CD8-positive, alpha-beta memory T cell (primary cell): ENCODE measurements around the gene NUDT16L1. TPM values are rescaled to one million over a fixed set of nuclear protein-coding genes. Genes with fewer than 3 reads are reported as not detected.
A peak's percentile ranks its signal among the peaks of the same experiment; 100 is the strongest.
"Not testable (repeated sequence)": the region's sequence is repeated elsewhere in the genome, so short reads cannot be mapped to it uniquely, and the experiment has no call there.

Experiments
- CTCF ChIA-PET: fragments of 350-600 bp; sonication (Branson Sonifier 250); formaldehyde crosslinking; loops from one replicate; lab custom pipeline; 2021; ENCODE audit warnings: antibody characterized with exemption; lab: Charles Lee
- POLR2A ChIA-PET: fragments of 350-600 bp; sonication (Branson Sonifier 250); formaldehyde crosslinking; loops from one replicate; lab custom pipeline; 2021; ENCODE audit warnings: antibody characterized with exemption; lab: Charles Lee
- DNase-seq, 5 donors: peaks; one replicate each; pipeline versions ENCODE4 v3.0.0 to v3.0.0-alpha.2; 2020 to 2022; ENCODE audit warnings: mixed read lengths in 1 of 5
- H3K27ac ChIP-seq: one replicate; pipeline ENCODE4 v1.7.0; 2013; ENCODE audit warnings: low read depth, mild to moderate bottlenecking, low read length, moderate library complexity
- H3K27me3 ChIP-seq: 2 replicates; pipeline ENCODE4 v1.7.0; 2013; ENCODE audit warnings: low read length, mild to moderate bottlenecking; ENCODE audit not compliant: insufficient read depth, poor library complexity, severe bottlenecking
- H3K36me3 ChIP-seq: 2 replicates; pipeline ENCODE4 v1.7.0; 2013; ENCODE audit warnings: mild to moderate bottlenecking, low read length, moderate library complexity; ENCODE audit not compliant: insufficient read depth
- H3K4me1 ChIP-seq: 2 replicates; pipeline ENCODE4 v1.7.0; 2013; ENCODE audit warnings: mild to moderate bottlenecking, low read length, moderate library complexity; ENCODE audit not compliant: insufficient read depth
- H3K4me3 ChIP-seq: 2 replicates; pipeline ENCODE4 v1.7.0; 2013; ENCODE audit warnings: mild to moderate bottlenecking, low read length
- H3K9me3 ChIP-seq: 2 replicates; pipeline ENCODE4 v1.7.0; 2013; ENCODE audit warnings: mild to moderate bottlenecking, low read length
- H3K27ac Mint-ChIP-seq, 8 donors: one replicate each; pipeline ENCODE4 v1.8.0; 2020 to 2021; ENCODE audit warnings: mixed read lengths in 8 of 8, mild to moderate bottlenecking in 6 of 8, inconsistent platforms in 3 of 8, moderate library complexity in 3 of 8
- H3K27me3 Mint-ChIP-seq, 2 donors: one replicate each; pipeline ENCODE4 v1.8.0; 2020 to 2021; ENCODE audit warnings: mixed read lengths in 2 of 2, mild to moderate bottlenecking in 1 of 2, moderate library complexity in 1 of 2
- H3K36me3 Mint-ChIP-seq, 3 donors: one replicate each; pipeline ENCODE4 v1.8.0; 2020 to 2021; ENCODE audit warnings: mixed read lengths in 3 of 3, inconsistent platforms in 1 of 3, mild to moderate bottlenecking in 1 of 3
- H3K4me1 Mint-ChIP-seq, 3 donors: one replicate each; pipeline ENCODE4 v1.8.0; 2020 to 2021; ENCODE audit warnings: mixed read lengths in 3 of 3, inconsistent platforms in 1 of 3, mild to moderate bottlenecking in 1 of 3
- H3K4me3 Mint-ChIP-seq, 7 donors: one replicate each; pipeline ENCODE4 v1.8.0; 2020 to 2021; ENCODE audit warnings: mixed read lengths in 7 of 7, mild to moderate bottlenecking in 6 of 7, moderate library complexity in 4 of 7, inconsistent platforms in 2 of 7
- H3K9me3 Mint-ChIP-seq, 5 donors: one replicate each; pipeline ENCODE4 v1.8.0; 2020 to 2022; ENCODE audit warnings: mixed read lengths in 5 of 5, mild to moderate bottlenecking in 3 of 5, moderate library complexity in 2 of 5, inconsistent platforms in 1 of 5
- polyA plus RNA-seq: library from polyadenylated mRNA; unstranded; fragments of 300-500 nt; fragmentation: Illumina TruSeq; gene quantifications from one replicate; pipeline ENCODE4 v1.2.3, GENCODE V29; 2021
- total RNA-seq, 2 experiments: library from RNA; stranded (reverse); gene quantifications; one replicate each; pipeline ENCODE4 v1.2.3, GENCODE V29; 2021

The NUDT16L1 gene
- total and polyA plus RNA-seq, 3 experiments from 2014 or later: 40.6 to 89.2 (median 47.7) TPM

DNA sequence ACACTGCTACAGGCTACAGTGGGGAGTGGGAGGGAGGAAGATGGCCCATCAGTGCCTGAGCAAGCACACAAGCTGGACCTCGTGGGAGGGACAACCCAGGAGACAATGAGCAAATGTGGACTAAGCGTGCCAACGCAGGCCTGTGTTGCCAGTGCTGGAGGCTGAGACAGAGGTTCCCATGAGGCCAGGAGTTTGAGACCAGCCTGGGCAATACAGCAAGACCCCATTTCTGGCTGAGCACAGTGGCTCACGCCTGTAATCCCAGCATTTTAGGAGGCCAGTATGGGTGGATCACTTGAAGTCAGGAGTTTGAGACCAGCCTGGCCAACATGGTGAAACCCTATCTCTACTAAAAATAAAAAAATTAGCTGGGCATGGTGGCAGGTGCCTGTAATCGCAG, 45.0 kb downstream of the NUDT16L1 start:
- H3K9me3 Mint-ChIP-seq, H3K4me1 ChIP-seq, H3K36me3 ChIP-seq, H3K9me3 ChIP-seq, H3K27ac ChIP-seq, H3K4me3 ChIP-seq, H3K27ac Mint-ChIP-seq, CTCF ChIA-PET, H3K27me3 ChIP-seq, H3K27me3 Mint-ChIP-seq, DNase-seq, H3K36me3 Mint-ChIP-seq, POLR2A ChIA-PET: not testable (repeated sequence)
- Mint-ChIP-seq H3K4me3 (peak overlapping the region in 1 of 7 donors; percentile 49), H3K4me1 (peaks cover 13 to 24% (median 13%) of the 10 kb centered on the region in 3 donors)

GRCh38 chr16:4743226-4743878, 50.0 kb downstream of the NUDT16L1 start:
- peak overlapping the region in 6 of 7 donors; percentile 24 to 70 (median 56) for H3K4me3 Mint-ChIP-seq
- DNase-seq: no peak
- H3K27me3 Mint-ChIP-seq: peaks cover 0 to 2% of the 10 kb centered on the region in 2 donors

DNA sequence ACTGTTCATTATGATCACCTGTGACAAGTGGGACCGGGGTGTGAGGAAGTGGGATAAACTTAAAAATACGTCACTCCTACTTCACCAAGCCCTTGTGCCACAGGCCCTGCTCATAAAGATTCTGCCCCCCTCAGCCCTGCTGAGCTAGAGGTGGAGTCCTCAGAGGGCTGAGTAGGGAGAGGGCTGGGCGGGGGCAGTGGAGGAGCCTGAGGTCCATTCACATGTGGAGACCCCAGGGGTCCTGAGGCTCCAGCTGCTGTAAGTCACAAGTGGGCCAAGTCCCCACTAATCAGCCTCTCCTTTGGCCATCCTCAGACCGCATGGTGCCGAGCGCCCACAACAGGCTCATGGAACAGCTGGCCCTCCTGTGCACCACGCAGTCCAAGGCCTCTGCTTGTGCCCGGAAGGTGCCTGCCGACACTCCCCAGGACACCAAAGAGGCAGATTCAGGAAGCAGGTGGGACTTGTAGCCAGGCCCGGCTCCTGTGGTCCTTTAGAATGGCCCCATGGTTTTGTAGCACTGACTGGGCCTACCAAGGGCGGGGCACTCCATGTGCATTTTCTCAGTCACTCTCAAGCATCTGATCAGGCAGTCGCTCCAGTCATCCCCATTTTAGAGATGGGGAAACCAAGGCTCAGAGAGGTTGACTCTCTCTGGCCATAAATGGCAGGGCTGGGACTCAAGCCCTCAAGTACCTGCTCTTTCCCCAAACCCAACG, 51.4 kb downstream of the NUDT16L1 start:
- Mint-ChIP-seq H3K4me1 (peaks cover 13 to 42% (median 25%) of the 10 kb centered on the region in 3 donors), H3K9me3 (no peaks in the 10 kb centered on the region), H3K27ac (no peak overlapping the region), H3K27me3 (peaks cover 0 to 2% of the 10 kb centered on the region in 2 donors), H3K4me3 (no peak overlapping the region), H3K36me3 (peaks cover 0 to 4% (median 0%) of the 10 kb centered on the region in 3 donors)
- DNase-seq: no peak
- ChIA-PET CTCF (no interaction called here), POLR2A (no interaction called here)
- H3K9me3 ChIP-seq: no peaks in the 10 kb centered on the region
- H3K27ac ChIP-seq: no peak overlapping the region
- no peaks in the 10 kb centered on the region for H3K27me3 ChIP-seq
- H3K36me3 ChIP-seq: no peaks in the 10 kb centered on the region
- H3K4me1 ChIP-seq: peaks cover 8% of the 10 kb centered on the region
- H3K4me3 ChIP-seq: no peak overlapping the region

More at GRCh38 chr16:4743226-4743878, 50.0 kb downstream of the NUDT16L1 start:
- ChIA-PET POLR2A (no interaction called here), CTCF (no interaction called here)
- H3K4me3 ChIP-seq: no peak overlapping the region
- Mint-ChIP-seq H3K27ac (peak overlapping the region in 1 of 8 donors; percentile 79), H3K4me1 (peaks cover 9 to 33% (median 20%) of the 10 kb centered on the region in 3 donors), H3K36me3 (no peaks in the 10 kb centered on the region), H3K9me3 (no peaks in the 10 kb centered on the region)
- no peaks in the 10 kb centered on the region for H3K9me3 ChIP-seq
- no peak overlapping the region for H3K27ac ChIP-seq
- H3K4me1 ChIP-seq: peaks cover 8% of the 10 kb centered on the region
- H3K27me3 ChIP-seq: no peaks in the 10 kb centered on the region
- no peaks in the 10 kb centered on the region for H3K36me3 ChIP-seq

- H3K27me3 ChIP-seq: no peaks in the 10 kb centered on the region
- H3K4me3 Mint-ChIP-seq: no peak overlapping the region
- H3K27ac ChIP-seq: no peak overlapping the region
- CTCF ChIA-PET: no interaction called here
- peak overlapping the region in 1 of 8 donors; percentile 14 for H3K27ac Mint-ChIP-seq
- no peaks in the 10 kb centered on the region for H3K9me3 ChIP-seq
- no peak overlapping the region for H3K4me3 ChIP-seq
- H3K36me3 ChIP-seq: no peaks in the 10 kb centered on the region
- POLR2A ChIA-PET: no interaction called here
- peaks cover 0 to 6% (median 0%) of the 10 kb centered on the region in 3 donors for H3K36me3 Mint-ChIP-seq
- H3K27me3 Mint-ChIP-seq: peaks cover 0 to 2% of the 10 kb centered on the region in 2 donors
- H3K4me1 Mint-ChIP-seq: peaks cover 13 to 42% (median 25%) of the 10 kb centered on the region in 3 donors
- no peaks in the 10 kb centered on the region for H3K9me3 Mint-ChIP-seq
- peaks cover 8% of the 10 kb centered on the region for H3K4me1 ChIP-seq
- DNase-seq: no peak
Observed at GRCh38 chr16:4745274-4745569, 51.9 kb downstream of the NUDT16L1 start.

Other genes with a start within 250 kb of the NUDT16L1 start
- gene NMRAL1, start 218.9 kb upstream of the NUDT16L1 start, total RNA-seq: 10 to 100 TPM; 63.8 to 65.8 TPM
- gene NMRAL1, start 218.9 kb upstream of the NUDT16L1 start, polyA plus RNA-seq: 75.4 TPM
- gene HMOX2, start 217.2 kb upstream of the NUDT16L1 start, total RNA-seq: 10 to 100 TPM; 87.5 to 95.2 TPM
- 178 TPM for gene HMOX2, start 217.2 kb upstream of the NUDT16L1 start, polyA plus RNA-seq
- gene CDIP1, start 154.8 kb upstream of the NUDT16L1 start, total RNA-seq: 10 to 100 TPM; 28.4 to 32.1 TPM
- gene CDIP1, start 154.8 kb upstream of the NUDT16L1 start, polyA plus RNA-seq: 21.8 TPM
- gene C16orf96, start 137.2 kb upstream of the NUDT16L1 start, total RNA-seq: under 1 TPM; 0.07 to 0.11 TPM
- gene C16orf96, start 137.2 kb upstream of the NUDT16L1 start, polyA plus RNA-seq: 0.05 TPM
- 10 to 100 TPM; 18.7 to 22.3 TPM for gene UBALD1, start 78.7 kb upstream of the NUDT16L1 start, total RNA-seq
- 4.9 TPM for gene UBALD1, start 78.7 kb upstream of the NUDT16L1 start, polyA plus RNA-seq
- gene MGRN1, start 68.7 kb upstream of the NUDT16L1 start, total RNA-seq: 10 to 100 TPM; 67.3 to 69.7 TPM
- gene MGRN1, start 68.7 kb upstream of the NUDT16L1 start, polyA plus RNA-seq: 6.4 TPM
- gene ANKS3, start 40.7 kb downstream of the NUDT16L1 start, total RNA-seq: 10 to 100 TPM; 16.9 to 18.5 TPM
- gene ANKS3, start 40.7 kb downstream of the NUDT16L1 start, polyA plus RNA-seq: 4.3 TPM
- under 1 TPM; 0.15 to 0.31 TPM for gene DNAAF8, start 41.0 kb downstream of the NUDT16L1 start, total RNA-seq
- gene DNAAF8, start 41.0 kb downstream of the NUDT16L1 start, polyA plus RNA-seq: 0.35 TPM
- 10 to 100 TPM; 12.7 to 13.7 TPM for gene ZNF500, start 73.6 kb downstream of the NUDT16L1 start, total RNA-seq
- gene ZNF500, start 73.6 kb downstream of the NUDT16L1 start, polyA plus RNA-seq: 15.2 TPM
- gene SEPTIN12, start 94.8 kb downstream of the NUDT16L1 start, total RNA-seq: not detected
- gene SEPTIN12, start 94.8 kb downstream of the NUDT16L1 start, polyA plus RNA-seq: not detected
- not detected for gene SMIM22, start 101.8 kb downstream of the NUDT16L1 start, total RNA-seq
- gene SMIM22, start 101.8 kb downstream of the NUDT16L1 start, polyA plus RNA-seq: not detected
- gene ROGDI, start 109.1 kb downstream of the NUDT16L1 start, total RNA-seq: 1 to 10 TPM; 7.4 to 8.1 TPM
- gene ROGDI, start 109.1 kb downstream of the NUDT16L1 start, polyA plus RNA-seq: 7.8 TPM
- 100 to 1,000 TPM; 104 to 110 TPM for gene GLYR1, start 153.7 kb downstream of the NUDT16L1 start, total RNA-seq
- gene GLYR1, start 153.7 kb downstream of the NUDT16L1 start, polyA plus RNA-seq: 40.2 TPM
- gene UBN1, start 153.9 kb downstream of the NUDT16L1 start, total RNA-seq: 10 to 100 TPM; 40.3 to 41.0 TPM
- gene UBN1, start 153.9 kb downstream of the NUDT16L1 start, polyA plus RNA-seq: 23.3 TPM
- not detected for gene PPL, start 243.6 kb downstream of the NUDT16L1 start, total RNA-seq
- gene PPL, start 243.6 kb downstream of the NUDT16L1 start, polyA plus RNA-seq: 0.29 TPM